ENCODE measurements around the gene DHX8. TPM values are rescaled to one million over a fixed set of nuclear protein-coding genes. Genes with fewer than 3 reads are reported as not detected.

DHX8 gene
- total and polyA plus RNA-seq, 10 donors = 20.4 to 63.3 (median 44.7) TPM

DNA sequence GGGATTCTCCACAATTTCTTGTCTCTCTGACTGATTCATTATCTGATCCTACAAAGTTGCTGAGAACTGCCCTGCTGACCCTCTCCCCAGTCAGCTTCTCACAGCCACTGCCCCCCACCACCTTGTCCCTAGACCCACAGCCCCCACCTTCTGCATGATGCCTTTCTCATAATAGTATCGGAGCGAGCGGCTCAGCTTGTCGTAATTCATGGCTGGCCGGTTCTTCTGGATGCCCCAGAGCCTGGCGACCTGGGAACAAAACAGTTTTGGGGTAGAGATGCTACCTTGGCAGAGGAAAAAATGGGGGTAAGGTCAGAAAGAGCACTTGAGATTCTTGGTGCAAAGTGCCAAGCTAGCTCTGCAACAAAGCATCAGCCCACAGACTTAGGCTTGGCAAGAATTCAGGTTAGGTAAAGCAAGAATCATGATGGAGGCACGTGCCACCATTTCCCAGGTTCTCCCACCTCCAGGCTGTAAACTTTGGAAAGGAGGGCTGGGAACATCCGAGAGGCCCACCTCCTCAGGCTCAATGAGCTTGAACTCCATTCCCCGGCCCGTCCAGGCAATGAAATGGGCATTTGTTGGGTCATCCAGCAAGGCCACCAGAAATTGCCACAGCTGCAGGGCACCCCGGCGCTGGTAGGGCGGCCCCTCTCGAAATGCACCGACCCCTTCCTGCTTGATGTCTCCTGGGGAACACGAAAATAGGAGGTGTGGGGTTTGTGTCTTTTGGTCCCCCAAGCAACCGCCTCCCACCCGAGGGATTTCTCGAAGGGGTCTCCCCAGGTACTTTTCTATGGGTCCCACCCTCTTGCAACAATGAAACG, 45.4 kb downstream of the DHX8 start:
- Histone ChIP-seq H3K4me1 (peaks cover 8 to 42% (median 29%) of the 10 kb centered on the region in 6 donors), H3K4me3 (no peak overlapping the region), H3K27me3 (replicated peaks in 1 of 7) (no peaks in the 10 kb centered on the region), H3K9me3 (no peaks in the 10 kb centered on the region), H3K36me3 (peaks cover 0 to 48% (median 28%) of the 10 kb centered on the region in 6 donors), H3K27ac (peak overlapping the region in 1 of 8 donors; percentile 62)
- 84 to 93% (median 88%) methylated on average over 20 of the region's 20 CpGs for WGBS, 5 donors
- no peak for TF ChIP-seq CTCF (IDR thresholded peaks at IDR 0.05 in 8 of 11, conservative IDR thresholded peaks at IDR 0.05 in 3 of 11)
- no peak for TF ChIP-seq POLR2AphosphoS5 (IDR thresholded peaks at IDR 0.05)
- no peak for TF ChIP-seq POLR2A (IDR thresholded peaks at IDR 0.05)
- intact Hi-C loops (cut with DNase I; ENCODE audit: low total_unique reads) = no loop called here
- peak; percentile 21 for DNase-seq

GRCh38 chr17:43529947-43530287, 46.1 kb downstream of the DHX8 start:
- 32 to 44% (median 40%) methylated on average over 6 of the region's 6 CpGs for WGBS, 5 donors
- Histone ChIP-seq H3K27ac (peak overlapping the region in 7 of 8 donors; percentile 9 to 73 (median 57)), H3K4me1 (peaks cover 8 to 42% (median 29%) of the 10 kb centered on the region in 6 donors), H3K9me3 (no peaks in the 10 kb centered on the region), H3K27me3 (replicated peaks in 1 of 7) (no peaks in the 10 kb centered on the region), H3K36me3 (peaks cover 0 to 41% (median 21%) of the 10 kb centered on the region in 6 donors), H3K4me3 (no peak overlapping the region)
- TF ChIP-seq POLR2AphosphoS5 (IDR thresholded peaks at IDR 0.05) (no peak), POLR2A (IDR thresholded peaks at IDR 0.05) (no peak)
- DNase-seq = no peak
- intact Hi-C loops (cut with DNase I; ENCODE audit: low total_unique reads) = no loop called here

DNA sequence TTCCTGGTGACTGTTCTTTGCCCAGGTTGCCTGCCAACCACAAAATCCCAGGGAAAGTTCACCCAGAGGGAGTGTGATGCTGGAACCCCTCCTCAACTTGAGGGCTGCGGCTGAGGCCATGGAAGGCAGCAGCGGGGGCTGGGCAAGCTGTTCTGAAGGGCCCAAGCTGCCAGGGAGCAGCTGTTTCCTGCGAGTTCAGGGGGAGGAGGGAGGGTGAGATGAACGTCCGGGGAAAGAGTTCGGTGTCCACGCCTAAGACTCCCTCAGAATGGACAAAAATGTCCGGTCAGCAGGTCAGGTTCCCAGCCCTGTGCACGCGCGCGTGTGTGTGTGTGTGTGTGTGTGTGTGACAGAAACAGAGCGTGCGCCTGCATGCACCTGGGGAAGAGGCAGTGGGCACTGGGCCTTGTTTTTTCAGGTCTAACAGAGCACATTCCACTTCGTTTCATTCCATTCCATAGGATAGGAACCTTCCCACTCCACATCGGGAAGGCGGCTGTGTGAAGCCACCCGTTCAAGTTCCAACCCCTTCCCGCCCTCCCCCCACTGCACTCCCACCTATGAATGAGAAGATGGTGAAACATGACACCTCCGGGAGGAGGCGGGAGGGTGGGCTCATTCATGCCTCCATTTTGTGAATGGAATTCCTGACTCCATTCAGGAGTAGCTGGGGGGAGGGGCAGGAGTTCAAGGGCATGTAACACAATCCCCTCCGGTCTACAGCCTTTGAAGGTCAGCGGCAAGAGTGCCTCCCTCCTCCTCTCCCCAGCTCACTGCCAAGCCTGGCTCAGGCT, 46.7 kb downstream of the DHX8 start:
- H3K4me1 ChIP-seq = peaks cover 8 to 42% (median 29%) of the 10 kb centered on the region in 6 donors
- no peaks in the 10 kb centered on the region for H3K9me3 ChIP-seq
- peak; percentile 76 for DNase-seq
- peak overlapping the region in 7 of 8 donors; percentile 9 to 73 (median 57) for H3K27ac ChIP-seq
- TF ChIP-seq POLR2A (IDR thresholded peaks at IDR 0.05) (no peak), POLR2AphosphoS5 (IDR thresholded peaks at IDR 0.05) (peak; percentile 55 to 66 (median 65))
- intact Hi-C loops (cut with DNase I; ENCODE audit: low total_unique reads) = no loop called here
- peaks cover 0 to 35% (median 16%) of the 10 kb centered on the region in 6 donors for H3K36me3 ChIP-seq
- peak overlapping the region in 2 of 8 donors; percentile 22 to 25 for H3K4me3 ChIP-seq
- H3K27me3 ChIP-seq (replicated peaks in 1 of 7) = no peaks in the 10 kb centered on the region
- WGBS, 5 donors = 38 to 43% (median 41%) methylated on average over 22 to 23 of the region's 23 CpGs

DNA sequence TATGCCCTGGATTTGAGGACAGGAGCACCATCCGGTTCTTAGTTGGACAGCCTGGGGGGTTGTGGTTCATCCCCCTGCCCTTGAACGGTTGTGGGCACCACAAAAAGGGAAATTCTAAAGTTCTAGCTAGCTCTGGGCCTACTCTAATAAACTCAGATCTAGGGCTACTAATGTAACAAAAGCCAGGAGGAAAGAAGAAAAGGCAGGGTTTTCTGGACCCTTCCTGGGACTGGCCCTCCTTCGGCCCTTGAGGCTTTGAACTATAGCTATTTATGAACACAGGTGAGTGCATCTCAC, 47.3 kb downstream of the DHX8 start:
- DNase-seq = no peak
- no peak for TF ChIP-seq CTCF (IDR thresholded peaks at IDR 0.05 in 8 of 11, conservative IDR thresholded peaks at IDR 0.05 in 3 of 11)
- no peak for TF ChIP-seq POLR2A (IDR thresholded peaks at IDR 0.05)
- TF ChIP-seq POLR2AphosphoS5 (IDR thresholded peaks at IDR 0.05) = no peak
- H3K4me3 ChIP-seq = peak overlapping the region in 1 of 8 donors; percentile 25
- peaks cover 8 to 42% (median 29%) of the 10 kb centered on the region in 6 donors for H3K4me1 ChIP-seq
- H3K36me3 ChIP-seq = peaks cover 0 to 30% (median 12%) of the 10 kb centered on the region in 6 donors
- H3K27ac ChIP-seq = peak overlapping the region in 7 of 8 donors; percentile 9 to 73 (median 51)
- 36 to 47% (median 41%) methylated on average over 3 of the region's 3 CpGs for WGBS, 5 donors
- no peaks in the 10 kb centered on the region for H3K9me3 ChIP-seq
- no peaks in the 10 kb centered on the region for H3K27me3 ChIP-seq (replicated peaks in 1 of 7)
- intact Hi-C loops (cut with DNase I; ENCODE audit: low total_unique reads) = no loop called here

GRCh38 chr17:43531955-43532354, 48.2 kb downstream of the DHX8 start:
- Histone ChIP-seq H3K4me1 (peaks cover 8 to 42% (median 29%) of the 10 kb centered on the region in 6 donors), H3K4me3 (no peak overlapping the region), H3K36me3 (peaks cover 0 to 21% (median 5%) of the 10 kb centered on the region in 6 donors), H3K27ac (no peak overlapping the region), H3K27me3 (replicated peaks in 1 of 7) (no peaks in the 10 kb centered on the region), H3K9me3 (no peaks in the 10 kb centered on the region)
- TF ChIP-seq POLR2AphosphoS5 (IDR thresholded peaks at IDR 0.05) = no peak
- TF ChIP-seq CTCF (IDR thresholded peaks at IDR 0.05 in 8 of 11, conservative IDR thresholded peaks at IDR 0.05 in 3 of 11) = no peak
- TF ChIP-seq POLR2A (IDR thresholded peaks at IDR 0.05) = no peak
- DNase-seq = peak; percentile 6
- intact Hi-C loops (cut with DNase I; ENCODE audit: low total_unique reads) = no loop called here
- WGBS, 5 donors = 75 to 90% (median 85%) methylated on average over 8 of the region's 8 CpGs

Measured in spleen (tissue), 11 donors.